Skeletal muscle tissue (tissue), 4 donors: ENCODE measurements around the gene TGFA. TPM values are rescaled to one million over a fixed set of nuclear protein-coding genes. Genes with fewer than 3 reads are reported as not detected.

Experiments
- H3K27ac ChIP-seq: one replicate; pipeline ENCODE4 v1.7.0; 2013; ENCODE audit warnings: mild to moderate bottlenecking, low read depth, low read length, inconsistent platforms
- H3K27me3 ChIP-seq, 3 donors: one replicate each; pipeline ENCODE4 v1.7.0; 2013; ENCODE audit warnings: low read length in 3 of 3; ENCODE audit not compliant: control insufficient read depth in 3 of 3, insufficient read depth in 3 of 3
- H3K36me3 ChIP-seq, 3 donors: one replicate each; pipeline ENCODE4 v1.7.0; 2013; ENCODE audit warnings: low read length in 3 of 3; ENCODE audit not compliant: control insufficient read depth in 3 of 3, insufficient read depth in 3 of 3
- H3K4me1 ChIP-seq, 3 donors: one replicate each; pipeline ENCODE4 v1.7.0; 2013; ENCODE audit warnings: low read length in 3 of 3, mild to moderate bottlenecking in 3 of 3; ENCODE audit not compliant: control insufficient read depth in 3 of 3, insufficient read depth in 3 of 3
- H3K4me3 ChIP-seq, 3 donors: one replicate each; pipeline ENCODE4 v1.7.0; 2013; ENCODE audit warnings: low read length in 3 of 3
- H3K9ac ChIP-seq, 3 donors: one replicate each; pipeline ENCODE4 v1.7.0; 2013; ENCODE audit warnings: low read length in 3 of 3, mild to moderate bottlenecking in 3 of 3, moderate library complexity in 2 of 3, low read depth in 1 of 3
- H3K9me3 ChIP-seq, 3 donors: one replicate each; pipeline ENCODE4 v1.7.0; 2013; ENCODE audit warnings: low read length in 3 of 3; ENCODE audit not compliant: control insufficient read depth in 3 of 3
- total RNA-seq: library from RNA; depleted of rRNA; stranded (reverse); fragments of >200 nt; gene quantifications from one replicate; pipeline ENCODE4 v1.2.3, GENCODE V29; 2014
- donor health status: Osteomylitis.

The TGFA gene
- total RNA-seq, 1 donor from 2014 or later: under 0.01 TPM

DNA sequence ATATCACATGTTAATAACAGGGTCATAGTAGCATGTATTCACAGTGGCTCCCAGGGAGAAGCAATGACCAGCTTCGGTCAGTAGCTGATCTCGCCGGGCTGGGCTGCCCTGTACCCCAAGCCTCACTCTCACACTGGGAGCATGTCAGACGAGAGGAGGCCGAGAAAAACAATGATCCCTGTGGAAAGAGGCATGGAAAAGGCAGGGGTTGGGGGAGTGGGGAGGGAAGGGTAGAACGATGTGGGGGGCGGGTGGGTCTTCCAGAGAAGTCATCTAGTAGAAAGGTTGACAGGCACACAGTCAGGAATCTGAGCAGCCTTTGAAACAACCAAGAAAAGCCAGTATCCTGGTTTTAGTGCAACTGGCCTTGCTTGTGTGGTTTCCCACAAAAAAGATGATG is 25.4 kb downstream of the TGFA start:
- no peaks in the 10 kb centered on the region for H3K4me1 ChIP-seq
- no peak overlapping the region for H3K4me3 ChIP-seq
- H3K36me3 ChIP-seq: no peaks in the 10 kb centered on the region
- no peak overlapping the region for H3K9ac ChIP-seq
- H3K9me3 ChIP-seq: no peaks in the 10 kb centered on the region
- peaks cover 0 to 5% (median 3%) of the 10 kb centered on the region in 3 donors for H3K27me3 ChIP-seq
- H3K27ac ChIP-seq: no peak overlapping the region

GRCh38 chr2:70527447-70528080 is 26.1 kb downstream of the TGFA start:
- no peak overlapping the region for H3K9ac ChIP-seq
- no peaks in the 10 kb centered on the region for H3K9me3 ChIP-seq
- no peak overlapping the region for H3K4me3 ChIP-seq
- H3K27me3 ChIP-seq: peaks cover 0 to 5% (median 3%) of the 10 kb centered on the region in 3 donors
- no peaks in the 10 kb centered on the region for H3K36me3 ChIP-seq
- no peaks in the 10 kb centered on the region for H3K4me1 ChIP-seq
- no peak overlapping the region for H3K27ac ChIP-seq

DNA sequence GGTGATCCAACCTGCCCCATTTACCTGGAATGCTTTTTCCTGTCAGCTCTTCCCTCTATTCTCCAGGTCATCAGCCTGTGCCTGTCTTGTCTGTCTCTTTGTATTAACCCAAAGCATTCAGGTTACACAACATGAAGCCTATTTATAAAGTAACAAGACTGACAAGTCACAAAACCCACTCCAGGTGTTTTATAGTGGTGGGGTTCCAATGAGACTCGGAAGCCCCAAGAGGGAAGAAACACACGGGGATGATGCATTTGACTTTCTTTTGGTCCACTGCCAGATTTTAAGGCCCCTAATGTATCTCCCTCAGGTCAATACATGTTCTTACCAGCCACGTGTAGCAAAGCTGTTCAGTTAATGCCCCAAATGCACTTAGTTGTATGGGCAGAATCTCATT is 27.5 kb downstream of the TGFA start:
- no peak overlapping the region for H3K9ac ChIP-seq
- no peaks in the 10 kb centered on the region for H3K4me1 ChIP-seq
- H3K36me3 ChIP-seq: no peaks in the 10 kb centered on the region
- peaks cover under 1 to 5% (median 3%) of the 10 kb centered on the region in 3 donors for H3K27me3 ChIP-seq
- no peaks in the 10 kb centered on the region for H3K9me3 ChIP-seq
- no peak overlapping the region for H3K27ac ChIP-seq
- no peak overlapping the region for H3K4me3 ChIP-seq

- H3K9ac ChIP-seq: no peak overlapping the region
- H3K4me3 ChIP-seq: no peak overlapping the region
- no peaks in the 10 kb centered on the region for H3K9me3 ChIP-seq
- peaks cover 2 to 5% (median 3%) of the 10 kb centered on the region in 3 donors for H3K27me3 ChIP-seq
- H3K27ac ChIP-seq: no peak overlapping the region
- H3K4me1 ChIP-seq: no peaks in the 10 kb centered on the region
- H3K36me3 ChIP-seq: no peaks in the 10 kb centered on the region
Observed at GRCh38 chr2:70525032-70525431, 28.6 kb downstream of the TGFA start.

DNA sequence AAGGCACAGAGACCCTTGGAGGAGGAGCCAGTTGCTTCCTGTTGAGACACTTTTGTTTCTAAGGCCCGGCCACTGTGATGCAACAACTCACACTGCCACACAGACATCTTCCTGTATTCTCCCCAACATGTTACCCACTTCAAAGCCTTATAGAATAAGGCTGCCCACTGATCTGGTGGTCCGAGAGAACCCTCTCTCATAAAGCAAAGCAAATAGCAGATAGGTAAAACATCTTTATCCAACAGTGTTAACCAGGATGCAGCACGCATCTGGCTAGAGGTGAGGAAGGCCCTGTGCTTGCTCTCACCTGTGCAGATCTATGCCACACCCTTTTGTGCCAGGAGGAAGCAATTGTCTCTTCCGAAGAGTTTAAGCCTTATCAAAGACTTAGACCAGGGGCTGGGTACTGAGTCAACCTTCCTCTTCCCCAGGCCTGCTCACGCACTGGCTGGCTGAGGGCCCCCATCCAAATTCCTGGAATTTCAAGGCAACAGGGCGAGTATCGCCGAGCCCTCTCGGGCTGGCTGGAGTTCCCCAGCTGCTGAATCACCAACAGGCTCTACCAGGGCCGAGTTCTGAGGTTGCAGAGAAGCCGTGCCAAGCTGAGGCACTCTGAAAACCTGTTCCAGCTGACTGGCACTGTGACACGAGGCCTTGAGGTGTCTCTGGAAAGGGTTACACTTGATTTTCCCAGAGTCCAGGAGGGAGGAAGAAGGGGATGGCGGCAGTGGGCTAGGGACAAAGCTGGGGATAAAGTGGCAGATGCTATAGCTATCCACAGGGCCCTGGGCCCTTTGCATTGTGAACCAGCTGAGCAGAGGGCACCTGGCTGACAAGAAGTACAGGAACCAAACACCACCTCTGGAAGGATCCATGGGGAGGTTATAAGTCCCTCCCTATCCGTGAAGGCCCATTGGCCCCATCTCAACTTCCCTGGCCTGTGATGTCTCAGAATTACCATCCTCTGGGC is 29.3 kb downstream of the TGFA start:
- Histone ChIP-seq H3K4me3 (no peak overlapping the region), H3K9ac (no peak overlapping the region), H3K27ac (no peak overlapping the region), H3K4me1 (no peaks in the 10 kb centered on the region), H3K27me3 (peaks cover 2 to 5% (median 3%) of the 10 kb centered on the region in 3 donors), H3K36me3 (no peaks in the 10 kb centered on the region), H3K9me3 (no peaks in the 10 kb centered on the region)

GRCh38 chr2:70523672-70523995 is 30.0 kb downstream of the TGFA start:
- no peaks in the 10 kb centered on the region for H3K36me3 ChIP-seq
- H3K9ac ChIP-seq: no peak overlapping the region
- no peaks in the 10 kb centered on the region for H3K9me3 ChIP-seq
- H3K27me3 ChIP-seq: peaks cover 2 to 5% (median 3%) of the 10 kb centered on the region in 3 donors
- H3K4me1 ChIP-seq: no peaks in the 10 kb centered on the region
- no peak overlapping the region for H3K27ac ChIP-seq
- H3K4me3 ChIP-seq: no peak overlapping the region

GRCh38 chr2:70522627-70523026 is 31.0 kb downstream of the TGFA start:
- Histone ChIP-seq H3K27me3 (peaks cover 3 to 5% (median 4%) of the 10 kb centered on the region in 3 donors), H3K36me3 (no peaks in the 10 kb centered on the region), H3K4me1 (no peaks in the 10 kb centered on the region), H3K9ac (no peak overlapping the region), H3K4me3 (no peak overlapping the region), H3K9me3 (no peaks in the 10 kb centered on the region), H3K27ac (no peak overlapping the region)

DNA sequence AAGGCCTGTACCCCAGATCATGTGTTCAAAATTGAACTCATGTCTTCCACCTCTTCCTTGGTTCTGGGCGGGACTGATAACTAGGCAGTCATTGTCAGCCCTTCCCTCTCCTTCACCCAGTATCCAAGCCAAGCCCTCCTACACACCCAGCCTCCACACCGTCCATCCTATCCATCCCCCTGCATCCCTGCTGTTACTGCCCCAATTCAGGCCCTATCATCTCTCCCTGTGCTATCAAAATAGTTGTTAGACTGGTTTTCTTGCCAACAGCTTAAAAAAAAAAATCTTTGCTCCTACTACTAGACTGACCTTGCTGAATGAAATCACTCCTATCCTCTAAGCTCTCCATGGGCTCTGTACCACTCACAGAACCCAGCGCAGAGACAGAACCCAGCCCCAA is 32.8 kb downstream of the TGFA start:
- Histone ChIP-seq H3K27me3 (peaks cover 3 to 6% (median 5%) of the 10 kb centered on the region in 3 donors), H3K4me1 (peaks cover 0 to 6% (median 0%) of the 10 kb centered on the region in 3 donors), H3K4me3 (no peak overlapping the region)

GRCh38 chr2:70519453-70519852 is 34.2 kb downstream of the TGFA start:
- Histone ChIP-seq H3K27ac (no peak overlapping the region), H3K4me3 (no peak overlapping the region), H3K9ac (no peak overlapping the region), H3K27me3 (peaks cover 0 to 8% (median 0%) of the 10 kb centered on the region in 3 donors), H3K9me3 (no peaks in the 10 kb centered on the region), H3K4me1 (peaks cover 0 to 6% (median 0%) of the 10 kb centered on the region in 3 donors), H3K36me3 (no peaks in the 10 kb centered on the region)

More for the DNA sequence above, 32.8 kb downstream of the TGFA start:
- H3K36me3 ChIP-seq: no peaks in the 10 kb centered on the region
- H3K9me3 ChIP-seq: no peaks in the 10 kb centered on the region
- H3K27ac ChIP-seq: no peak overlapping the region
- H3K9ac ChIP-seq: no peak overlapping the region

DNA sequence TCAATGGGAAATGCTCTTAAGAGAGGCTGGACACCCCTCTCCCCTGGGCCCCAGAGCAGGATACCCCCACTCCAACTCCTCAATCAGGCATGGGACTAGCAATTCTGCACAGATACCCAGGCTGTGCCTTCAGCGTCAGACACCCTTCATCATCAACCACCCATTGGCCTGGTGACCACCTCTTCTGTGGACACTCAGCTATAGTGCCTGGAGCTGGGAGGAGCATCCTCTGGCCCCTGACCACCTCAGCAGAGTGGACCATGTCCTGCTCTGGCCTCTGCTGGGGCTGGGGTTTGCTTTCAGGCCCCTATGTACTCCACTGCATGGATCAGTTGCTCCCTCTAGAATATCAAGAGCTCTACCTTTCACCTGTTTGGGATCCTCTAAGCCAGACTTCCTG is 35.1 kb downstream of the TGFA start:
- Histone ChIP-seq H3K4me3 (no peak overlapping the region), H3K27ac (no peak overlapping the region), H3K36me3 (no peaks in the 10 kb centered on the region), H3K27me3 (peaks cover 0 to 9% (median under 1%) of the 10 kb centered on the region in 3 donors), H3K9ac (no peak overlapping the region), H3K4me1 (peaks cover 0 to 6% (median 0%) of the 10 kb centered on the region in 3 donors), H3K9me3 (no peaks in the 10 kb centered on the region)
